Measurements from ENCODE around the gene TRMT10B. TPM values are rescaled to one million over a fixed set of nuclear protein-coding genes. Genes with fewer than 3 reads are reported as not detected.

Gene TRMT10B
- total and polyA plus RNA-seq, 2 of the 13 experiments (the other 11 are each of a cell fraction or from before 2014, with no cell fraction given) = 3.1 to 3.9 TPM

- TF ChIP-seq, protein P1, sequence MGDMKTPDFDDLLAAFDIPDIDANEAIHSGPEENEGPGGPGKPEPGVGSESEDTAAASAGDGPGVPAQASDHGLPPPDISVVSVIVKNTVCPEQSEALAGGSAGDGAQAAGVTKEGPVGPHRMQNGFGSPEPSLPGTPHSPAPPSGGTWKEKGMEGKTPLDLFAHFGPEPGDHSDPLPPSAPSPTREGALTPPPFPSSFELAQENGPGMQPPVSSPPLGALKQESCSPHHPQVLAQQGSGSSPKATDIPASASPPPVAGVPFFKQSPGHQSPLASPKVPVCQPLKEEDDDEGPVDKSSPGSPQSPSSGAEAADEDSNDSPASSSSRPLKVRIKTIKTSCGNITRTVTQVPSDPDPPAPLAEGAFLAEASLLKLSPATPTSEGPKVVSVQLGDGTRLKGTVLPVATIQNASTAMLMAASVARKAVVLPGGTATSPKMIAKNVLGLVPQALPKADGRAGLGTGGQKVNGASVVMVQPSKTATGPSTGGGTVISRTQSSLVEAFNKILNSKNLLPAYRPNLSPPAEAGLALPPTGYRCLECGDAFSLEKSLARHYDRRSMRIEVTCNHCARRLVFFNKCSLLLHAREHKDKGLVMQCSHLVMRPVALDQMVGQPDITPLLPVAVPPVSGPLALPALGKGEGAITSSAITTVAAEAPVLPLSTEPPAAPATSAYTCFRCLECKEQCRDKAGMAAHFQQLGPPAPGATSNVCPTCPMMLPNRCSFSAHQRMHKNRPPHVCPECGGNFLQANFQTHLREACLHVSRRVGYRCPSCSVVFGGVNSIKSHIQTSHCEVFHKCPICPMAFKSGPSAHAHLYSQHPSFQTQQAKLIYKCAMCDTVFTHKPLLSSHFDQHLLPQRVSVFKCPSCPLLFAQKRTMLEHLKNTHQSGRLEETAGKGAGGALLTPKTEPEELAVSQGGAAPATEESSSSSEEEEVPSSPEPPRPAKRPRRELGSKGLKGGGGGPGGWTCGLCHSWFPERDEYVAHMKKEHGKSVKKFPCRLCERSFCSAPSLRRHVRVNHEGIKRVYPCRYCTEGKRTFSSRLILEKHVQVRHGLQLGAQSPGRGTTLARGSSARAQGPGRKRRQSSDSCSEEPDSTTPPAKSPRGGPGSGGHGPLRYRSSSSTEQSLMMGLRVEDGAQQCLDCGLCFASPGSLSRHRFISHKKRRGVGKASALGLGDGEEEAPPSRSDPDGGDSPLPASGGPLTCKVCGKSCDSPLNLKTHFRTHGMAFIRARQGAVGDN (CRISPR knock-in tag; IDR thresholded peaks at IDR 0.05) = peak; percentile 92
- TF ChIP-seq ZMYM2 (CRISPR knock-in tag; IDR thresholded peaks at IDR 0.05) (peak; percentile 76), ATRX (CRISPR knock-in tag; IDR thresholded peaks at IDR 0.05; ENCODE audit: borderline replicate concordance) (no peak), TCF7 (IDR thresholded peaks at IDR 0.05; ENCODE audit: low read depth) (0 out of 2 replicates have a peak, but pooled peaks have one; percentile 5), ARHGAP35 (CRISPR knock-in tag; IDR thresholded peaks at IDR 0.05; ENCODE audit: borderline replicate concordance) (peak; percentile 93; the same call in 1 of the 2 replicates), ZNF446 (CRISPR knock-in tag; IDR thresholded peaks at IDR 0.05) (no peak), ZNF546 (CRISPR knock-in tag; conservative IDR thresholded peaks at IDR 0.05) (0 out of 2 replicates have a peak, but pooled peaks have one; percentile 49), IKZF4 (CRISPR knock-in tag; IDR thresholded peaks at IDR 0.05; ENCODE audit: borderline replicate concordance, low read depth, not compliant biosample characterization) (no peak), KIAA2018 (CRISPR knock-in tag; IDR thresholded peaks at IDR 0.05; ENCODE audit: borderline replicate concordance) (no peak), ZNF777 (CRISPR knock-in tag; IDR thresholded peaks at IDR 0.05) (peak; percentile 88; the same call in 1 of the 2 replicates), ZKSCAN8 (CRISPR knock-in tag; IDR thresholded peaks at IDR 0.05; ENCODE audit: borderline replicate concordance) (peak; percentile 89), SALL1 (CRISPR knock-in tag; IDR thresholded peaks at IDR 0.05) (peak; percentile 92)
- TF ChIP-seq, protein P2, sequence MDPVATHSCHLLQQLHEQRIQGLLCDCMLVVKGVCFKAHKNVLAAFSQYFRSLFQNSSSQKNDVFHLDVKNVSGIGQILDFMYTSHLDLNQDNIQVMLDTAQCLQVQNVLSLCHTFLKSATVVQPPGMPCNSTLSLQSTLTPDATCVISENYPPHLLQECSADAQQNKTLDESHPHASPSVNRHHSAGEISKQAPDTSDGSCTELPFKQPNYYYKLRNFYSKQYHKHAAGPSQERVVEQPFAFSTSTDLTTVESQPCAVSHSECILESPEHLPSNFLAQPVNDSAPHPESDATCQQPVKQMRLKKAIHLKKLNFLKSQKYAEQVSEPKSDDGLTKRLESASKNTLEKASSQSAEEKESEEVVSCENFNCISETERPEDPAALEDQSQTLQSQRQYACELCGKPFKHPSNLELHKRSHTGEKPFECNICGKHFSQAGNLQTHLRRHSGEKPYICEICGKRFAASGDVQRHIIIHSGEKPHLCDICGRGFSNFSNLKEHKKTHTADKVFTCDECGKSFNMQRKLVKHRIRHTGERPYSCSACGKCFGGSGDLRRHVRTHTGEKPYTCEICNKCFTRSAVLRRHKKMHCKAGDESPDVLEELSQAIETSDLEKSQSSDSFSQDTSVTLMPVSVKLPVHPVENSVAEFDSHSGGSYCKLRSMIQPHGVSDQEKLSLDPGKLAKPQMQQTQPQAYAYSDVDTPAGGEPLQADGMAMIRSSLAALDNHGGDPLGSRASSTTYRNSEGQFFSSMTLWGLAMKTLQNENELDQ (CRISPR knock-in tag; IDR thresholded peaks at IDR 0.05; ENCODE audit: borderline replicate concordance) = peak; percentile 86; the same call in 1 of the 2 replicates
These were observed 47.2 kb downstream of the TRMT10B start, which contains the start of gene DCAF10 (continued) for GRCh38 chr9:37800631-37801286.
